Fibroblast of skin of abdomen (primary cell): ENCODE results near the gene LGALS9C. TPM values are rescaled to one million over a fixed set of nuclear protein-coding genes. Genes with fewer than 3 reads are reported as not detected.
"Not testable (repeated sequence)": the region's sequence is repeated elsewhere in the genome, so short reads cannot be mapped to it uniquely, and the experiment has no call there.

Source experiments
- DNase-seq: peaks from one replicate; pipeline ENCODE4 v3.0.0-alpha.2; 2013
- polyA plus RNA-seq, 2 experiments: library from polyadenylated mRNA; unstranded; fragments of 120-200 nt; gene quantifications; one replicate each; pipeline ENCODE4 v1.2.1, GENCODE V29; 2013; ENCODE audit not compliant: insufficient read length in 2 of 2

LGALS9C gene
- not detected for polyA plus RNA-seq (2013, experiment 1 of 2; ENCODE audit: insufficient read length)
- not detected for polyA plus RNA-seq (2013, experiment 2 of 2; ENCODE audit: insufficient read length)

DNA sequence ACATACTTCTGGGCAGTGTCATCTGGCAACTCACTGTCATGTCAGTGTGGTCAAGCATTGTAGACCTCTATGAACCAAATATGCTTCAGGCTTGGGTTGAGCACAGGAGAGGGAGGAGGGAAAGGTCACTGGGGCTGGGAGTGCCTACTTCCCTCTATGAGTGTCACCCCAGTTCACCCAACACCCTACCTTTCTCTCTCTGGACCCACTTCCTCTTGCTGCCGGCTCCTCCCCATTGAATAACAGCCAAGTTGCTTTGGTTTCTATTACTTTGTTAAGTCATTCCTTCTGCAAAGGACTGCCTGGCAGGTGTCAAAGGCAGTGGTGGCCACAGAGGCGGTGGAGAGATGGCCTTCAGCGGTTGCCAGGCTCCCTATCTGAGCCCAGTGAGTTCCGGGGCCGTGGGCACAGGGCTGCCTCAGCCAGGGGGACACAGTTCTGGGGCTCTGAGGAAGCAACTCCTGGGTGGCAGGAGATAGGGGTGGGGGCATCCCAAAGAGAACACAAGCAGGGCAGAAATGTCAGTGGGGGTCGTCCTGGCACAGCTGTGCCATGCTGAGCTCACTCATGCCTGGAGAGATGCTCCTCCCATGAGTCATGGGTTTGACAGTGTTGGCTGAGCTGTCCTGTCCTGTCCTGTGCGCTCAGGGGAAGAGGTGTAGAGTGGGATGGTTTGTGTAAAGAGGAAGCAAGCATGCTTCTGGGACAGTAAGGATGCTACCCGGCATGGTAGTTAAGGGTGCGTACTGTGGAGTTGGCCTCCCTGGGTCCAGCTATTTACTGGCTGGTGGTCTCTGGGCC lies at the start of gene LGALS9C:
LGALS9C (plus strand) TSS at position 282 of the 801 bp plus-strand sequence; CDS start at position 348, 66 bp downstream.
- not testable (repeated sequence) for DNase-seq

- not testable (repeated sequence) for DNase-seq
Observed at GRCh38 chr17:18432206-18432605, 44.4 kb upstream of the LGALS9C start.

- not testable (repeated sequence) for DNase-seq
Observed at GRCh38 chr17:18439465-18439870, 37.1 kb upstream of the LGALS9C start.

DNA sequence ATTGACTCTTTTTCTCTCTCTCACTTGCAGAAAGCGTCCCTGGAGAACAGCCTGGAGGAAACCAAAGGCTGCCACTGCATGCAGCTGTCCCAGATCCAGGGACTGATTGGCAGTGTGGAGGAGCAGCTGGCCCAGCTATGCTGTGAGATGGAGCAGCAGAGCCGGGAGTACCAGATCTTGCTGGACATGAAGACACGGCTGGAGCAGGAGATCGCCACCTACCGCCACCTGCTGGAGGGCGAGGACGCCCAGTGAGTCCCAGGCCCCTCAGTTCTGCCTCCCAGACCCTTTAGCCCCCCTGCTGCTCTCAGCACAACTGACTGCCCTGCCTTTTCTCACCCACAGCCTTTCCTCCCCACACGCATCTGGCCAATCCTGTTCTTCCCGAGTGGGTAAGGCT lies 34.5 kb upstream of the LGALS9C start:
- not testable (repeated sequence) for DNase-seq

GRCh38 chr17:18442532-18442931 lies 34.1 kb upstream of the LGALS9C start:
- DNase-seq: not testable (repeated sequence)

- not testable (repeated sequence) for DNase-seq
Observed at GRCh38 chr17:18447476-18448205, 28.9 kb upstream of the LGALS9C start.

DNA sequence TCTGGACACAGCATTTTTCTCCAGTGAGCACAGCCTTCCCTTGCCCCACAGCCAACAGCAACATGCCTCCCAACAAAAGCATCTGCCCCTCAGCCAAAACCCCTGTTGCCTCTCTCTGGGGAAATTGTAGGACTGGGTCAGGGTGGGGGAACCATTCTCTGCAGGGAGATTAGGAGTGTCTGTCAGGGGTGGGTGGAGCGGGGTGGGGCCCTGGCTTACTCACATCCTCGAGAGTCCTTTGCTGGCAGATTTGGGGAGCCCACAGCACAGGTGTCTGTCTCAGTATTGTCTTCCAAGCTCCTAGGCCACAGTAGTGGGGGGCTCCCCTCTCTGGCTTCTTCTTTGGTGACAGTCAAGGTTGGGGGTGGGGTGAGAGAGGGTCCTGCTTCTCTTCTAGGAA lies 28.3 kb upstream of the LGALS9C start:
- DNase-seq: not testable (repeated sequence)

DNA sequence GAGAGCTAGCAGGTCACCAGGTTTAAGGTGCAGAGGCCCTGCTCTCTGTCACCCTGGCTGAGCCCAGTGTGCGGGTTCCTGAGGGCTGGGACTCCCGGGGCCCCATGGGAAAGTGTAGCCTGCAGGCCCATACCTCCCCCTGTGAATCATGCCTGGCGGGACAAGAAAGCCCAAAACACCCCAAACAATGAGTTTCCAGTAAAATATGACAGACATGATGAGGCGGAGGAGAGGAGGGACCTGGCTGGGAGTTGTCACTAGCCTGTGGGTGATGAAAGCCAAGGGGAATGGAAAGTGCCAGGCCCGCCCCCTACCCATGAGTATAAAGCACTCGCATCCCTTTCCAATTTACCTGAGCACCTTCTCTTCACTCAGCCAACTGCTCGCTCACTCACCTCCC lies 26.8 kb upstream of the LGALS9C start:
- not testable (repeated sequence) for DNase-seq

GRCh38 chr17:18450998-18451397 lies 25.6 kb upstream of the LGALS9C start:
- not testable (repeated sequence) for DNase-seq

- DNase-seq: not testable (repeated sequence)
Observed at GRCh38 chr17:18451969-18452368, 24.6 kb upstream of the LGALS9C start.

GRCh38 chr17:18459035-18459434 lies 17.6 kb upstream of the LGALS9C start:
- DNase-seq: peak; percentile 44

DNA sequence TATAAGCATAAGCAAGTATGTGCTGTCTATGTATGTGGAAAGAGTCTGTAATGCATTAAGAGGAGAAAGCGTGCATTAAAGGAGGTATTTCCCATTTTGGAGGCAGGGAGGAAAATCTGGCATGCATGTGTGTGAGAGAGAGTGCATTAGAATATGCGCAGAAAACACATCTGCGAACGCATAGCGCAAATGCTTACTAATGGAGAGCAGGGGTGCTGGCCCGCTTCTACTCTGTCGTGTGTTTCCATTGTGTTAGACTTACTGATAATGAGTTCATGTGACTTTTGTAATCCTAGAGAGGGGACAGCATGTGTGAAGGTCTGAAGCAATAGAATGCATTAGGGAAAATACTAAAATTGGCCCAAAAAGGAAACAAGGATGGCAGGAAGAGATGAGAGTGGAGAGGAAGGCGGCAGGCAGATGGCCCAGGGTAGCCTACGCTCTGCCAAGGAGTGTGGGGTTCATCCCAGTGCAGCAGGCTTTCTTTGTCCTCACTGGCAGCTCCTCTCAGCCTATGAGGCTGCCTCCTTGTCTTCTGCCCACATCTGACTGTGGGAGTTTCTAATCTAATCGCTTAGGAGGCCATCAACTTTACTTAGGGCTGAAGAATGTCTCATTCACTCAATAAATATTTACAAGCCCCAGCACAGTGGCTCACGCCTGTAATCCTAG lies 12.6 kb upstream of the LGALS9C start:
- DNase-seq: peak; percentile 27

GRCh38 chr17:18466250-18466983 lies 10.2 kb upstream of the LGALS9C start:
- DNase-seq: not testable (repeated sequence)

DNA sequence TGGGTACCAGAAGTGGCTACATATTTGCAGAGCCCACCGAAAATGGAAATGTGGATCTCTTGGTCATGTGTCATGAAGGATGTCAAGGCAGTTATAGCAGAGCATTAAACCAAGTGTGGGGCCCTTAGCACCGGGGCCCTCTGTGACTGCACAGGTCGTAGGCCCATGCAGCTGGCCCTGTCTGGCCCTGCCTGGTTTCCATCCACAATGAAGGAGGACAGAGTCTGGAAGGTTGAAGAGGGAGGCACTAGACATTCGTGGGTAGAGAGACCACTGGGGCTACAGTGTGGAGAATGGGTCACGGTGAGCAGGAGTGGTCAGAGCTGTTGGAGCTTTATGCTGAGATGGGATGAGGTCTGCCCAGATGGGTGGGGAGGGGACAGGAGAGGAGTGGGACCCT lies 9.6 kb upstream of the LGALS9C start:
- not testable (repeated sequence) for DNase-seq

DNA sequence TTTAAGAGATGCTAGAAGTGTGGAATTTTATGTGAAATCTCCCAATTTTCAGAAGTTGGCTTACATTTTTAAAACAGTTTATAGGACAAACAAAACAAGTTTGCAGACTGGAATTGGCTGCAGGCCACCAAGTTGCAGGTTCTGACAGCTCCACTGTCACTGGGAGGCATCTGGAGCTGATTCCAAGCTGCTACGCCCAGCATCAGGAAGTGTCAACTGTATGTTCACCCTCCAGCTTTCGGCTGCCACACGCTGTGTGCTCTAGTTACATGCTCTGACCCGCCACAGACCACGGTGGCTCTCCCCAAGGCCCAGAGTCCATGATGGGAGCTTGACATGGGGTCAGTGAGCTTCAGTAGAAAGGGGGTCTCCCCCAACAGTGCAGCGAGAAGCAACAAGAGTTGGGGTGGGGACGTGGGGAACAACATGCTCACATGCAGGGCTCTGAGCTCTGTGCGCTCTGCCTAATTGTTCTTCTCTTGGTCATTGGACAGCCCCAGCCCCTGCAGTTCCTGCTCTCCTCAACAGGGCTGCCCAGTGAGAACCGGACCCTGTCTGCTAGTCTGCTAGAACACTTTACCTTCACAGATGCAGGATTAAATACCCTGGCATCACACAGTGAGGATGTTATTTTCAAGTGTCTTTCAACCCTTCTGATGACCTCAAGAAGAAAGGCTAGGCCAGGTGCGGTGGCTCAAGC lies 8.0 kb upstream of the LGALS9C start:
- not testable (repeated sequence) for DNase-seq

DNA sequence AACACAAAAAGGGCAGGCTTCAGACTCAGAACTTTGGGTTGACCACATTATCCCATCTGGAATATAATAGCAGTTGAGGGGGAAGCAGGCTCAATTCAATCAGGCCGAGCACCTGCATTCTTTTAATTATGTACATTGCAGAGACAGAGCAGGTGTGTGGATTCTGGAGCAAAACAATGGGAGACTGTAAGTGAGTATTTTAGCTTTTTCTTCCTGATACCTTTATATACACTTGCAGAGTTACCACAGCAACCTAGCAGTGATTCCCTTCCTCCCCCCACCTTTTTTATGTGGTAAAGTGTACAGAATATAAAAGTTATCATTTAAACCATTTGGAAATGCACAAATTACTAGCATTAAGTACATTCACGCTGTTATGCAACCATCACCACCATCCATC lies 6.8 kb upstream of the LGALS9C start:
- DNase-seq: not testable (repeated sequence)

DNA sequence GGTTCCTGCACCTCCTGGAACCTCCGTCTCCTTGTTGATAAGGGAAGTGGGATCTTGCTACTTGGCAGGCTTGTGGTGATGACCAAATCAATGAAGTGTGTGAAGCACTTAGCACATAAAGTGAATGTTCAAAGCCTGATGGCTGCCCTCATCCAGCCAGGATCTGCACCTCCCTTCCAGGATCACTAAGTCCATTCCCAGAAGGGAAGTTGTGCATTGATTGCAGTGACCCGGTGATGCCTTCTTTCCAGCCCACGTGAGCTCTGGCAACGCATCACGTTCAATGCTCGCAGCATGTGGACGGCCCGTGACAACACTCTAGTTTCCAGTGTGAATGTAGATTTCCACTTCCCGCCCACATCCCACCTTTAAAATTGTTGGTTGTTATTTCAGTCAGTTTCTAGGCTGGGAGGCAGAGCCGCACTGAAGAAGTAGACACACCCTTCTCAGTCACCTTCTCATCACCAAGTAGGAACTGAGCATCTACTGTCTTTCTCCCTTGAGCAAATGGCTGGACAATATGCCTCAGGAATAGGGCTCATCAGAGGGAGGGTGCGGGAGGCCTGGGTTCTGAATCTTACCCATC lies 6.2 kb upstream of the LGALS9C start:
- not testable (repeated sequence) for DNase-seq

DNA sequence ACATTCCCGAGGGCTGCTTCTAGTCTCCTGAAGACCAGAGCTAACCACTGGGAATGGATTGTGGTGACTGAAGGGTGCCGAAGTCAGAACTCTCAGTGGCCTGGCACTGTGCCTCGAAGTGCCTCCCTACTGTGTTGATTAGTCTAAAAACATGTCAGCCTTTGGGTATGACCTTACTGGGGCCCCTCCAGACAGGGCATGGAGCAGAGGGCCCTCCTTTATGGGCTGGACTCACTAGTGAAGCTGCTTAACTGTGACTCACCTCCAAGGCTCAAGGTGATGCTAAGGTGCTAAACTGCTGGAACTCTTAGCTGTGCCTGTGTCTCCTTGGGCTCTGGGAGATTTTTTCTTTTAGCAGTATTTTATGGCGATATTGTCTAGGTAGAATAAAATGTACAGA lies 2.6 kb upstream of the LGALS9C start:
- DNase-seq: not testable (repeated sequence)

- not testable (repeated sequence) for DNase-seq
Observed at GRCh38 chr17:18474754-18475153, 1.8 kb upstream of the LGALS9C start.

DNA sequence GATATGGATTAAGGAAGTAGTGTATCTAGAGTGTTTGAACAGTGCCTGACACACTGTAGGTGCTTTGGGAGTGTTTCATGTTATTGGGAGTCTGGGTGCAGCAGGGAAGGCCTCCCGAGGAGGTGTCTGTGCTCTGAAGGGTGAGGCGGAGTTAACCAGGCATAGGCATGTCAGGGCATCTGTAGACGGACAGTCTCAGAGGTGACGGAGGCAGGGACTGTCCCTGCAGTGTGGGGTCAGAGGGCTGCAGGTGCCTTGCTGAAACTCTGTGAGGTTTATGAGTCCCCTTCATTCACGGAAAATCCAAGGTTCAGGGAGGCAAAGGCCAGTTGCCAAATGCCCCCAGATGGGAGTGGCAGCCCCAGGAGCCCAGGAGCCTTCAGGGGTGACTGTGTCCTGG lies 778 bp downstream of the LGALS9C start:
- DNase-seq: not testable (repeated sequence)

- DNase-seq: not testable (repeated sequence)
Observed at GRCh38 chr17:18478362-18478761, 1.8 kb downstream of the LGALS9C start.
